ENCODE data around the gene ELFN1. TPM values are rescaled to one million over a fixed set of nuclear protein-coding genes. Genes with fewer than 3 reads are reported as not detected.

ELFN1 gene
- total and polyA plus RNA-seq, 2 donors (not counting 3 experiments of a cell fraction or from before 2014, with no cell fraction given), result 0.37 to 1.0 TPM

GRCh38 chr7:1725766-1726630, 55.9 kb downstream of the ELFN1 start:
- intact Hi-C loops (cut with micrococcal nuclease), result no loop called here
- H3K27ac ChIP-seq (ENCODE audit: insufficient read depth, low read depth, low read length), result no peak overlapping the region
- H4K20me1 ChIP-seq (replicated peaks; ENCODE audit: control insufficient read depth, extremely low read depth, insufficient read depth, low read length), result no peaks in the 10 kb centered on the region
- H3K9me3 ChIP-seq (replicated peaks; ENCODE audit: control insufficient read depth, insufficient read depth, low read length), result no peaks in the 10 kb centered on the region
- ChIA-PET CTCF (no interaction called here), POLR2A (no interaction called here)
- no peak overlapping the region for H3K4me2 ChIP-seq (ENCODE audit: insufficient read depth, low read length)
- no peak for DNase-seq (ENCODE audit: low read depth, low spot score)
- H3K36me3 ChIP-seq (ENCODE audit: control insufficient read depth in 2 of 2, extremely low read depth in 1 of 2, insufficient read depth in 2 of 2, low read length in 2 of 2), result no peaks in the 10 kb centered on the region
- TF ChIP-seq MAX (IDR thresholded peaks at IDR 0.05; ENCODE audit: insufficient read depth, insufficient read length) (no peak), EZH2 (IDR thresholded peaks at IDR 0.05; ENCODE audit: borderline replicate concordance, low read depth, low read length, severe bottlenecking) (no peak), JUN (IDR thresholded peaks at IDR 0.05; ENCODE audit: borderline replicate concordance, insufficient read depth, insufficient read length, low read depth) (no peak), GATA2 (IDR thresholded peaks at IDR 0.05; ENCODE audit: insufficient read depth, insufficient read length, low read depth, low read length) (no peak), MYC (IDR thresholded peaks at IDR 0.05; ENCODE audit: low read depth, low read length) (no peak), POLR2A (IDR thresholded peaks at IDR 0.05; ENCODE audit: low read depth, low read length) (no peak)
- H3K27me3 ChIP-seq (ENCODE audit: control insufficient read depth in 2 of 2, insufficient read depth in 2 of 2, low read length in 2 of 2), result no peaks in the 10 kb centered on the region
- H3K4me1 ChIP-seq (ENCODE audit: control insufficient read depth, extremely low read depth, insufficient read depth, low read length), result no peaks in the 10 kb centered on the region
- dilution Hi-C loops (cut with MboI; ENCODE audit: extremely low pct_ligation_motif_present, low sequenced_read_pairs), result no loop called here
- H2AFZ ChIP-seq (ENCODE audit: low read depth, low read length), result no peak overlapping the region
- H3K4me3 ChIP-seq (replicated peaks in 1 of 3; ENCODE audit: insufficient read depth in 1 of 3, low read depth in 1 of 3, low read length in 3 of 3), result no peak overlapping the region
- H3K79me2 ChIP-seq (ENCODE audit: control insufficient read depth, insufficient read depth, low read length), result no peaks in the 10 kb centered on the region
- no peak overlapping the region for H3K9ac ChIP-seq (replicated peaks; ENCODE audit: extremely low read depth, insufficient read depth, low read length)
- no peak for FAIRE-seq
- H3K9me1 ChIP-seq (replicated peaks; ENCODE audit: control insufficient read depth, extremely low read depth, insufficient read depth, low read length), result no peaks in the 10 kb centered on the region
- no TSS peak for BruUV-seq (replicated peaks)

- H3K9me3 ChIP-seq (replicated peaks; ENCODE audit: control insufficient read depth, insufficient read depth, low read length), result no peaks in the 10 kb centered on the region
- H3K27ac ChIP-seq (ENCODE audit: insufficient read depth, low read depth, low read length), result no peak overlapping the region
- H3K4me3 ChIP-seq (replicated peaks in 1 of 3; ENCODE audit: insufficient read depth in 1 of 3, low read depth in 1 of 3, low read length in 3 of 3), result no peak overlapping the region
- no peaks in the 10 kb centered on the region for H4K20me1 ChIP-seq (replicated peaks; ENCODE audit: control insufficient read depth, extremely low read depth, insufficient read depth, low read length)
- no peaks in the 10 kb centered on the region for H3K4me1 ChIP-seq (ENCODE audit: control insufficient read depth, extremely low read depth, insufficient read depth, low read length)
- no peak overlapping the region for H2AFZ ChIP-seq (ENCODE audit: low read depth, low read length)
- no peaks in the 10 kb centered on the region for H3K79me2 ChIP-seq (ENCODE audit: control insufficient read depth, insufficient read depth, low read length)
- ChIA-PET CTCF (no interaction called here), POLR2A (no interaction called here)
- intact Hi-C loops (cut with micrococcal nuclease), result no loop called here
- no peak for DNase-seq (ENCODE audit: low read depth, low spot score)
- FAIRE-seq, result no peak
- no peak overlapping the region for H3K9ac ChIP-seq (replicated peaks; ENCODE audit: extremely low read depth, insufficient read depth, low read length)
- no peak for TF ChIP-seq FOS (IDR thresholded peaks at IDR 0.05; ENCODE audit: borderline replicate concordance, insufficient read depth, low read length)
- no peak for TF ChIP-seq CTCF (IDR thresholded peaks at IDR 0.05; ENCODE audit: extremely low read depth in 1 of 2, insufficient read depth in 1 of 2, low read depth in 1 of 2, low read length in 2 of 2)
- no peak for TF ChIP-seq POLR2AphosphoS5 (IDR thresholded peaks at IDR 0.05; ENCODE audit: insufficient read depth, low read depth, low read length)
- no peak for TF ChIP-seq EZH2 (IDR thresholded peaks at IDR 0.05; ENCODE audit: borderline replicate concordance, low read depth, low read length, severe bottlenecking)
- TF ChIP-seq GATA2 (IDR thresholded peaks at IDR 0.05; ENCODE audit: insufficient read depth, insufficient read length, low read depth, low read length), result no peak
- TF ChIP-seq POLR2A (IDR thresholded peaks at IDR 0.05; ENCODE audit: low read depth, low read length), result no peak
- TF ChIP-seq JUN (IDR thresholded peaks at IDR 0.05; ENCODE audit: borderline replicate concordance, insufficient read depth, insufficient read length, low read depth), result no peak
- no peak for TF ChIP-seq MAX (IDR thresholded peaks at IDR 0.05; ENCODE audit: insufficient read depth, insufficient read length)
- TF ChIP-seq MYC (IDR thresholded peaks at IDR 0.05; ENCODE audit: low read depth, low read length), result no peak
- no peaks in the 10 kb centered on the region for H3K27me3 ChIP-seq (ENCODE audit: control insufficient read depth in 2 of 2, insufficient read depth in 2 of 2, low read length in 2 of 2)
- no TSS peak for BruUV-seq (replicated peaks)
- dilution Hi-C loops (cut with MboI; ENCODE audit: extremely low pct_ligation_motif_present, low sequenced_read_pairs), result no loop called here
- no peaks in the 10 kb centered on the region for H3K9me1 ChIP-seq (replicated peaks; ENCODE audit: control insufficient read depth, extremely low read depth, insufficient read depth, low read length)
- no peak overlapping the region for H3K4me2 ChIP-seq (ENCODE audit: insufficient read depth, low read length)
- no peaks in the 10 kb centered on the region for H3K36me3 ChIP-seq (ENCODE audit: control insufficient read depth in 2 of 2, extremely low read depth in 1 of 2, insufficient read depth in 2 of 2, low read length in 2 of 2)
Observed at GRCh38 chr7:1727079-1727478, 57.0 kb downstream of the ELFN1 start.

Measured in endothelial cell of umbilical vein (primary cell).